HCT116 (cell line): ENCODE results near the gene S100A11. TPM values are rescaled to one million over a fixed set of nuclear protein-coding genes. Genes with fewer than 3 reads are reported as not detected.

Experiments used
- ATAC-seq: fragments of 200-7000 bp; cut with Tn5 transposase; 2 replicates; pipeline ENCODE4 v1.9.1; 2020; ENCODE audit warnings: mild to moderate bottlenecking, moderate library complexity
- BruUV-seq: library from RNA; stranded (reverse); fragments of 400-500 nt; replicated peaks from 2 replicates; lab custom pipeline; 2021; lab: Mats Ljungman, UMichigan
- CTCF ChIA-PET: fragments of 300-600 bp; sonication (Branson Sonifier 250); formaldehyde crosslinking; loops from one replicate; lab custom pipeline; 2021; ENCODE audit warnings: antibody characterized with exemption; lab: Charles Lee
- POLR2A ChIA-PET: fragments of 300-600, 350-600 bp; sonication (Branson Sonifier 250); formaldehyde crosslinking; loops from one replicate; lab custom pipeline; 2021; ENCODE audit warnings: antibody characterized with exemption; lab: Charles Lee
- RAD21 ChIA-PET, 2 experiments: fragments of 300-600 bp; sonication (Branson Sonifier 250); formaldehyde crosslinking; loops; one replicate each; lab custom pipeline; 2023; ENCODE audit warnings: low total read pairs in 2 of 2; ENCODE audit not compliant: uncharacterized antibody in 2 of 2, unreplicated experiment in 2 of 2, low non-redundant PET in 1 of 2; lab: Charles Lee
- DNase-seq: peaks from one replicate; pipeline ENCODE4 v3.0.0-alpha.2; 2010; ENCODE audit warnings: low read depth, low spot score
- H2AFZ ChIP-seq: fragments of 200-600 bp; shearing (Covaris generic), sonication (generic); 2 replicates; pipeline ENCODE4 v1.6.1; 2017; ENCODE audit warnings: low read depth, mixed run types, mixed read lengths, antibody characterized with exemption, low read length; ENCODE audit not compliant: poor library complexity, severe bottlenecking
- H3K27ac ChIP-seq: 2 replicates; pipeline ENCODE4 v1.5.1; 2012; ENCODE audit warnings: low read depth, low read length
- H3K27me3 ChIP-seq: fragments of 200-600 bp; sonication (generic); 2 replicates; pipeline ENCODE4 v1.6.1; 2016; ENCODE audit warnings: mixed run types, low read length, mixed read lengths; ENCODE audit not compliant: insufficient read depth
- H3K36me3 ChIP-seq, 2 experiments: fragments of 200-500 bp in 1 of 2; fragments of 200-600 bp in 1 of 2; sonication (Bioruptor generic) in 1 of 2; sonication (generic) in 1 of 2; 2 replicates each; pipeline versions ENCODE4 v1.5.1 to v1.6.1; 2014 to 2016; ENCODE audit warnings: low read length in 2 of 2, inconsistent platforms in 1 of 2, mixed read lengths in 1 of 2, mixed run types in 1 of 2; ENCODE audit not compliant: insufficient read depth in 2 of 2, control insufficient read depth in 1 of 2
- H3K4me1 ChIP-seq, 2 experiments: fragments of 200-600 bp in 1 of 2; sonication (generic) in 1 of 2; 2 replicates each; pipeline versions ENCODE4 v1.5.1 to v1.6.1; 2012 to 2017; ENCODE audit warnings: low read length in 2 of 2, inconsistent platforms in 1 of 2, mild to moderate bottlenecking in 1 of 2, mixed read lengths in 1 of 2, mixed run types in 1 of 2, moderate library complexity in 1 of 2; ENCODE audit not compliant: insufficient read depth in 2 of 2, control insufficient read depth in 1 of 2
- H3K4me2 ChIP-seq: fragments of 200-600 bp; sonication (generic); 2 replicates; pipeline ENCODE4 v1.6.1; 2017; ENCODE audit warnings: mixed run types, low read length, mixed read lengths
- H3K4me3 ChIP-seq, 2 experiments: fragments of 200-600 bp in 1 of 2; sonication (generic) in 1 of 2; replicated peaks in 1 of 2; 2 replicates each; pipeline ENCODE4 v1.5.1; 2011 to 2016; ENCODE audit warnings: low read length in 2 of 2, control low read depth in 1 of 2, low read depth in 1 of 2, mild to moderate bottlenecking in 1 of 2, mixed read lengths in 1 of 2, mixed run types in 1 of 2
- H3K79me2 ChIP-seq: fragments of 200-600 bp; sonication (generic); 2 replicates; pipeline ENCODE4 v1.6.1; 2017; ENCODE audit warnings: mild to moderate bottlenecking, mixed run types, low read length, moderate library complexity, mixed read lengths; ENCODE audit not compliant: insufficient read depth
- H3K9ac ChIP-seq: fragments of 200-600 bp; sonication (generic); 2 replicates; pipeline ENCODE4 v1.6.1; 2016; ENCODE audit warnings: low read length, mixed read lengths
- H3K9me2 ChIP-seq: fragments of 200-600 bp; sonication (generic), shearing (Covaris generic); 2 replicates; pipeline ENCODE4 v1.6.1; 2017; ENCODE audit warnings: mixed run types, mild to moderate bottlenecking, moderate library complexity; ENCODE audit not compliant: insufficient read depth
- H3K9me3 ChIP-seq, 2 experiments: fragments of 200-500 bp in 1 of 2; fragments of 200-600 bp in 1 of 2; sonication (Bioruptor generic) in 1 of 2; sonication (generic) in 1 of 2; 2 replicates each; pipeline ENCODE4 v1.6.1; 2014 to 2017; ENCODE audit warnings: low read length in 2 of 2, mixed read lengths in 2 of 2, inconsistent platforms in 1 of 2, low read depth in 1 of 2, mild to moderate bottlenecking in 1 of 2, mixed run types in 1 of 2, moderate library complexity in 1 of 2; ENCODE audit not compliant: control insufficient read depth in 1 of 2, insufficient read depth in 1 of 2
- H4K20me1 ChIP-seq: fragments of 200-600 bp; sonication (generic), shearing (Covaris generic); 2 replicates; pipeline ENCODE4 v1.6.1; 2017; ENCODE audit warnings: mixed run types, mild to moderate bottlenecking, moderate library complexity; ENCODE audit not compliant: insufficient read depth
- ATF3 ChIP-seq: IDR thresholded peaks from 2 replicates; pipeline ENCODE4 v1.6.1; 2012
- CBX3 ChIP-seq: IDR thresholded peaks from 2 replicates; pipeline ENCODE4 v1.6.1; 2012; ENCODE audit warnings: low read depth
- CTCF ChIP-seq, 3 experiments: fragments of 200-600 bp in 1 of 3; sonication (generic) in 1 of 3; IDR thresholded peaks in 2 of 3; conservative IDR thresholded peaks in 1 of 3; 2 replicates each; pipeline ENCODE4 v1.5.1; 2012 to 2017; ENCODE audit warnings: low read depth in 2 of 3, low read length in 2 of 3, antibody characterized with exemption in 1 of 3, borderline replicate concordance in 1 of 3, control low read depth in 1 of 3, mild to moderate bottlenecking in 1 of 3, mixed read lengths in 1 of 3, mixed run types in 1 of 3, moderate library complexity in 1 of 3; ENCODE audit not compliant: insufficient read depth in 1 of 3
- ELF1 ChIP-seq: IDR thresholded peaks from 2 replicates; pipeline ENCODE4 v1.6.1; 2012; ENCODE audit warnings: low read depth, borderline replicate concordance
- EZH2 ChIP-seq: fragments of 200-600 bp; sonication (generic); IDR thresholded peaks from 2 replicates; pipeline ENCODE4 v1.6.1; 2017; ENCODE audit warnings: antibody characterized with exemption, mixed run types
- FOSL1 ChIP-seq: IDR thresholded peaks from 2 replicates; pipeline ENCODE4 v1.6.1; 2012; ENCODE audit warnings: low read depth
- JUND ChIP-seq: IDR thresholded peaks from 2 replicates; pipeline ENCODE4 v1.6.1; 2012
- MAX ChIP-seq: IDR thresholded peaks from 2 replicates; pipeline ENCODE4 v1.6.1; 2012
- POLR2A ChIP-seq: IDR thresholded peaks from 2 replicates; pipeline ENCODE4 v1.7.0; 2011; ENCODE audit warnings: borderline replicate concordance; ENCODE audit not compliant: insufficient read depth, insufficient read length; ENCODE audit errors: extremely low read depth
- POLR2AphosphoS5 ChIP-seq: IDR thresholded peaks from 2 replicates; pipeline ENCODE4 v1.6.1; 2011; ENCODE audit warnings: mild to moderate bottlenecking, low read depth, low read length, moderate library complexity
- REST ChIP-seq: IDR thresholded peaks from 2 replicates; pipeline ENCODE4 v1.6.1; 2012; ENCODE audit warnings: low read depth
- SIN3A ChIP-seq: IDR thresholded peaks from 2 replicates; pipeline ENCODE4 v1.6.1; 2012; ENCODE audit warnings: low read depth
- SP1 ChIP-seq: IDR thresholded peaks from 2 replicates; pipeline ENCODE4 v1.6.1; 2012; ENCODE audit warnings: low read depth
- TCF7L2 ChIP-seq: IDR thresholded peaks from 2 replicates; pipeline ENCODE4 v1.7.0; 2011; ENCODE audit warnings: borderline replicate concordance, inconsistent platforms; ENCODE audit not compliant: insufficient read depth, insufficient read length; ENCODE audit errors: extremely low read depth
- YY1 ChIP-seq: IDR thresholded peaks from 2 replicates; pipeline ENCODE4 v1.6.1; 2011; ENCODE audit warnings: low read length, low read depth, moderate library complexity, mild to moderate bottlenecking; ENCODE audit not compliant: insufficient replicate concordance; ENCODE audit errors: extremely low read depth
- ZBTB33 ChIP-seq: IDR thresholded peaks from 2 replicates; pipeline ENCODE4 v1.6.1; 2011; ENCODE audit warnings: mild to moderate bottlenecking, low read length, moderate library complexity; ENCODE audit not compliant: insufficient replicate concordance; ENCODE audit errors: extremely low read depth
- intact Hi-C: fragments of 100-400 bp; cut with micrococcal nuclease; formaldehyde crosslinking; loops from 2 replicates; pipeline ENCODE4 v1.10.0; 2022
- total RNA-seq: library from RNA; stranded (reverse); gene quantifications from one replicate; pipeline ENCODE4 v1.2.1, GENCODE V29; 2021; ENCODE audit not compliant: unreplicated experiment

The S100A11 gene
- total RNA-seq, 1 experiment from 2014 or later, result 229 TPM

GRCh38 chr1:152034654-152035538 lies 1.9 kb downstream of the S100A11 start:
- BruUV-seq, result no TSS peak
- Histone ChIP-seq H3K4me3 (peak overlapping the region; percentile 64 to 70), H3K27ac (peak overlapping the region; percentile 79), H3K9me2 (no peaks in the 10 kb centered on the region), H2AFZ (no peak overlapping the region), H3K79me2 (peaks cover 38% of the 10 kb centered on the region), H3K9ac (peak overlapping the region; percentile 86), H3K36me3 (peaks cover 21 to 24% of the 10 kb centered on the region in 2 experiments), H4K20me1 (no peaks in the 10 kb centered on the region), H3K4me2 (peak overlapping the region; percentile 89), H3K9me3 (no peaks in the 10 kb centered on the region), H3K27me3 (no peaks in the 10 kb centered on the region), H3K4me1 (peaks cover 19 to 28% of the 10 kb centered on the region in 2 experiments)
- intact Hi-C loops, result no loop called here
- ChIA-PET CTCF (interaction anchor here (0.6 to 3.8 kb wide), 22 partner anchors 12 to 1414 kb away, joined by 3 to 26 read pairs (median 4); partner anchors contain the start of gene S100A10), POLR2A (interaction anchor here (0.7 to 1.8 kb wide), 7 partner anchors 9 to 717 kb away, joined by 3 to 20 read pairs (median 4); partner anchors contain the start of gene THEM4), RAD21 (interaction anchor here (0.6 to 1.2 kb wide), 4 partner anchors 12 to 1888 kb away, joined by 3 to 4 read pairs (median 4); partner anchors contain the start of gene GATAD2B (in 1 of the 2))
- DNase-seq (peak; percentile 79), ATAC-seq (peak; percentile 62)
- TF ChIP-seq CTCF (IDR thresholded peaks at IDR 0.05 in 2 of 3, conservative IDR thresholded peaks at IDR 0.05 in 1 of 3; ENCODE audit: borderline replicate concordance in 1 of 3, insufficient read depth in 1 of 3, low read depth in 2 of 3, low read length in 2 of 3), result peak; percentile 52 to 79 (median 78); a peak in 5 of 6 replicates
- TF ChIP-seq FOSL1, result 0 out of 2 replicates have a peak, but pooled peaks have one; percentile 13
- peak; percentile 32; the same call in 1 of the 2 replicates for TF ChIP-seq JUND
- no peak for TF ChIP-seq POLR2A
- TF ChIP-seq ELF1, result no peak; the same call in 1 of the 2 replicates
- peak; percentile 47 for TF ChIP-seq MAX
- no peak for TF ChIP-seq TCF7L2
- TF ChIP-seq CBX3, result no peak
- TF ChIP-seq ZBTB33, result no peak
- TF ChIP-seq SP1, result 0 out of 2 replicates have a peak, but pooled peaks have one; percentile 25
- TF ChIP-seq ATF3, result no peak
- peak; percentile 12 for TF ChIP-seq YY1
- no peak for TF ChIP-seq EZH2
- peak; percentile 46 for TF ChIP-seq POLR2AphosphoS5
- no peak for TF ChIP-seq SIN3A
- TF ChIP-seq REST, result no peak
